ENCODE data around the gene HTR4. TPM values are rescaled to one million over a fixed set of nuclear protein-coding genes. Genes with fewer than 3 reads are reported as not detected.

HTR4 gene
- total and polyA plus RNA-seq, 2 donors (not counting 3 experiments of a cell fraction or from before 2014, with no cell fraction given), result not detected

- DNase-seq (ENCODE audit: low read depth, low spot score) (no peak), FAIRE-seq (no peak)
- Histone ChIP-seq H3K9me3 (replicated peaks; ENCODE audit: control insufficient read depth, insufficient read depth, low read length) (no peaks in the 10 kb centered on the region), H3K4me3 (replicated peaks in 1 of 3; ENCODE audit: insufficient read depth in 1 of 3, low read depth in 1 of 3, low read length in 3 of 3) (no peak overlapping the region), H3K4me2 (ENCODE audit: insufficient read depth, low read length) (no peak overlapping the region), H3K79me2 (ENCODE audit: control insufficient read depth, insufficient read depth, low read length) (no peaks in the 10 kb centered on the region), H3K9ac (replicated peaks; ENCODE audit: extremely low read depth, insufficient read depth, low read length) (no peak overlapping the region), H3K36me3 (ENCODE audit: control insufficient read depth in 2 of 2, extremely low read depth in 1 of 2, insufficient read depth in 2 of 2, low read length in 2 of 2) (no peaks in the 10 kb centered on the region), H3K9me1 (replicated peaks; ENCODE audit: control insufficient read depth, extremely low read depth, insufficient read depth, low read length) (no peaks in the 10 kb centered on the region), H3K27ac (ENCODE audit: insufficient read depth, low read depth, low read length) (no peak overlapping the region), H2AFZ (ENCODE audit: low read depth, low read length) (no peak overlapping the region), H3K4me1 (ENCODE audit: control insufficient read depth, extremely low read depth, insufficient read depth, low read length) (no peaks in the 10 kb centered on the region), H4K20me1 (replicated peaks; ENCODE audit: control insufficient read depth, extremely low read depth, insufficient read depth, low read length) (no peaks in the 10 kb centered on the region), H3K27me3 (ENCODE audit: control insufficient read depth in 2 of 2, insufficient read depth in 2 of 2, low read length in 2 of 2) (peaks cover 0 to 2% of the 10 kb centered on the region in 2 experiments)
- CTCF ChIA-PET, result interaction anchor here (0.7 to 1.0 kb wide), 2 partner anchors 11 to 14 kb away, joined by 3 read pairs; no protein-coding TSS in a partner anchor
- TF ChIP-seq POLR2AphosphoS5 (IDR thresholded peaks at IDR 0.05; ENCODE audit: insufficient read depth, low read depth, low read length), result no peak
- TF ChIP-seq MYC (IDR thresholded peaks at IDR 0.05; ENCODE audit: low read depth, low read length), result no peak
- TF ChIP-seq POLR2A (IDR thresholded peaks at IDR 0.05; ENCODE audit: low read depth, low read length), result no peak
- no peak for TF ChIP-seq JUN (IDR thresholded peaks at IDR 0.05; ENCODE audit: borderline replicate concordance, insufficient read depth, insufficient read length, low read depth)
- no peak for TF ChIP-seq FOS (IDR thresholded peaks at IDR 0.05; ENCODE audit: borderline replicate concordance, insufficient read depth, low read length)
- TF ChIP-seq, protein P1, sequence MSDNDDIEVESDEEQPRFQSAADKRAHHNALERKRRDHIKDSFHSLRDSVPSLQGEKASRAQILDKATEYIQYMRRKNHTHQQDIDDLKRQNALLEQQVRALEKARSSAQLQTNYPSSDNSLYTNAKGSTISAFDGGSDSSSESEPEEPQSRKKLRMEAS (IDR thresholded peaks at IDR 0.05; ENCODE audit: insufficient read depth, insufficient read length), result no peak
- no peak for TF ChIP-seq GATA2 (IDR thresholded peaks at IDR 0.05; ENCODE audit: insufficient read depth, insufficient read length, low read depth, low read length)
- no peak for TF ChIP-seq CTCF (IDR thresholded peaks at IDR 0.05; ENCODE audit: extremely low read depth in 1 of 2, insufficient read depth in 1 of 2, low read depth in 1 of 2, low read length in 2 of 2)
- no peak for TF ChIP-seq EZH2 (IDR thresholded peaks at IDR 0.05; ENCODE audit: borderline replicate concordance, low read depth, low read length, severe bottlenecking)
- no TSS peak for BruUV-seq (replicated peaks)
- dilution Hi-C loops (cut with MboI; ENCODE audit: extremely low pct_ligation_motif_present, low sequenced_read_pairs), result no loop called here
- intact Hi-C loops (cut with micrococcal nuclease), result no loop called here
- POLR2A ChIA-PET, result no interaction called here
Measured at GRCh38 chr5:148574167-148574566, 80.2 kb downstream of the HTR4 start.
